ENCODE results near the gene NEDD8. TPM values are rescaled to one million over a fixed set of nuclear protein-coding genes. Genes with fewer than 3 reads are reported as not detected.

NEDD8 gene
- total RNA-seq, 2 donors from 2014 or later: 196 to 199 TPM

- peaks cover 6% of the 10 kb centered on the region for H3K36me3 Mint-ChIP-seq
- DNase-seq (ENCODE audit: low spot score): no peak
- H3K9me3 Mint-ChIP-seq: no peaks in the 10 kb centered on the region
- no peaks in the 10 kb centered on the region for H3K27me3 Mint-ChIP-seq
- no peak overlapping the region for H3K4me3 Mint-ChIP-seq
- no peak for ATAC-seq
- H3K4me1 Mint-ChIP-seq (ENCODE audit: low read depth in 2 of 2): peaks cover 0 to 11% of the 10 kb centered on the region in 2 donors
- no peak overlapping the region for H3K27ac Mint-ChIP-seq
Observed at GRCh38 chr14:24177041-24177825, 54.9 kb downstream of the NEDD8 start.

DNA sequence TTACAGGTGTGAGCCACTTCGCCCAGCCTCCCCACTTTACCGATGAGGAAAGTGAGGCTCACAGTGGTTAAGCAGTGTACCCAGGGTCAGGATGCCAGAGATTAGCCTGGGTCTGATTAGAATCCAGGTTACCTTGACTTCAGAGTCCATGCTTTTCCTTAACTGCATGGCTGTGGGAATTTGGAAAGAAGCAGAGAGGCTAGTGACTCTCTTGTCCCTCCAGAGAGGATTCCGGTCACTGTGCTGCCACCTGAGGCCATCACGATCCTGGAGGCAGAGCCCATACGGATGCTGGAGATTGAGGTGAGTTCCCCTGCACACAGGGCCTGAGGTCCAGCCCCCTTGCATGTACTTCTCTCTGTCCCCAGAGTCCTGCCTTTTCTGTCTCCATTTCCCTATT lies 55.6 kb downstream of the NEDD8 start:
- peaks cover 6% of the 10 kb centered on the region for H3K36me3 Mint-ChIP-seq
- H3K9me3 Mint-ChIP-seq: no peaks in the 10 kb centered on the region
- no peak overlapping the region for H3K27ac Mint-ChIP-seq

DNA sequence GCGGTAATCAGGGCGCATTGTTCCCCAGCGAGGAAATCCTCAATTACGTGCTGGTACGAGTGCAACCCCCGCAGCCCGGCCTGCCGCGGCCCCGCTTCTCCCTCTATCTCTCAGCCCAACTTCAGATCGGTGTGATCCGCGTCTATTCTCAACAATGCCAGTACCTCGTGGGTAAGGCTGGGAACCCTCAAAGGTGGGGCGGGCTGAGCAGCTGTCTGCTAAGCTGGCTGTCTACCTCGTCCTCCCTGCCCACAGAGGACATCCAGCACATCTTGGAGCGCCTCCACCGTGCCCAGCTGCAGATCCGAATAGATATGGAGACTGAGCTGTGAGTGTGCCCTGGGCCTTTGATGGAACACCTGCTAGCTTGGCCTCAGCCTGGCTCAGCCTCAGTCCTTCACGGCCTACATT lies 59.3 kb downstream of the NEDD8 start:
- Mint-ChIP-seq H3K36me3 (peaks cover 8% of the 10 kb centered on the region), H3K4me3 (peak overlapping the region; percentile 44)
- DNase-seq (ENCODE audit: low spot score): no peak

More for the DNA sequence above, 55.6 kb downstream of the NEDD8 start:
- Mint-ChIP-seq H3K4me1 (ENCODE audit: low read depth in 2 of 2) (peaks cover 1 to 15% of the 10 kb centered on the region in 2 donors), H3K4me3 (no peak overlapping the region), H3K27me3 (no peaks in the 10 kb centered on the region)
- DNase-seq (ENCODE audit: low spot score): no peak
- no peak for ATAC-seq

GRCh38 chr14:24172261-24172860 lies 59.8 kb downstream of the NEDD8 start:
- Mint-ChIP-seq H3K27me3 (no peaks in the 10 kb centered on the region), H3K9me3 (no peaks in the 10 kb centered on the region), H3K4me3 (peak overlapping the region; percentile 81), H3K4me1 (ENCODE audit: low read depth in 2 of 2) (peaks cover 18 to 20% of the 10 kb centered on the region in 2 donors), H3K36me3 (peaks cover 13% of the 10 kb centered on the region), H3K27ac (peak overlapping the region in 1 of 2 donors; percentile 56)
- DNase-seq (ENCODE audit: low spot score) (no peak), ATAC-seq (no peak)

More for the DNA sequence above, 59.3 kb downstream of the NEDD8 start:
- Mint-ChIP-seq H3K9me3 (no peaks in the 10 kb centered on the region), H3K4me1 (ENCODE audit: low read depth in 2 of 2) (peaks cover 13 to 16% of the 10 kb centered on the region in 2 donors), H3K27me3 (no peaks in the 10 kb centered on the region), H3K27ac (peak overlapping the region in 1 of 2 donors; percentile 56)
- no peak for ATAC-seq

DNA sequence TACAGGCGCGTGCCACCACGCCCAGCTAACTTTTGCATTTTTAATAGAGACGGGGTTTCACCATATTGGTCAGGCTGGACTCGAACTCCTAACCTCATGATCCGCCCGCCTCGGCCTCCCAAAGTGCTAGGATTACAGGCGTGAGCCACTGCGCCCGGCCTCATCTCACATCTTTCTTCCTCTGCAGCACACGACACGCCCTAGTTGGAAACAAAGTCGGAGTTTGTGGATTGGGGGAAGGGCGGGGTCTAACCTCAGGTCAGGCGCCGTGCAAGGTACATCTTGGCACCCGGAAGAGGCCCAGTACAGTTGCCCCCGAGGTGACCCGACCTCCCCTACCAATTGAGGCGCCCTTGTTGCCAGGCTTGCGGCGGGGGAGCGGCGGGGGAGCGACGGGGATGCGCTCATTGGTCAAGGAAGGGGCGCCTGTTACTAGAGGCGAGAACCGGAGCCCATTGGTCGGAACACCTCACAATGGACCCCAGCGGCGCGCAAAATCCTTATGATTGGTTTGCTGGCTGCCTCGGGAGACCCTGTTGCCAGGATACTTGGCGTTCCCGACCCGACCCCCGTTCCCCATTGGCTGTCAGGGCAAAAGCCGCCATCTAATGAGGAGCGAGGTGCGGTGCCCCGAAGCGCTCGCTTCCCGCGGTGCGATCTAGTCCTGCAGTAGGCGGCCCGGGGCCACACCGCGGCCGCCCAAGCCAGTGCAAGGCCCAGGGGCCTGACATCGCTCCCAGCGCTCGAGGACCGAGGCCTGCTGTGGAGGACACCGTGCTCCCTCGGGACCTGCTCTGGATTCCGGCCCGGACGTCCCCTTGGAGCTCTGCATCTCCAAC lies 60.5 kb downstream of the NEDD8 start, which contains the start of gene REC8:
TSS of gene REC8 (plus strand) at position 659 of the 839 bp plus-strand sequence. CDS start 473 bp downstream, outside the sequence.
- DNase-seq (ENCODE audit: low spot score) (peak; percentile 76), ATAC-seq (peak; percentile 83 to 86)
- Mint-ChIP-seq H3K4me1 (ENCODE audit: low read depth in 2 of 2) (peaks cover 19 to 21% of the 10 kb centered on the region in 2 donors), H3K27me3 (no peaks in the 10 kb centered on the region), H3K27ac (peak within 1 kb of the TSS; percentile 56 to 74), H3K4me3 (peak within 1 kb of the TSS; percentile 81), H3K36me3 (peaks cover 15% of the 10 kb centered on the region), H3K9me3 (no peaks in the 10 kb centered on the region)

GRCh38 chr14:24167469-24168114 lies 64.6 kb downstream of the NEDD8 start:
- DNase-seq (ENCODE audit: low spot score) (no peak), ATAC-seq (no peak)
- H3K27ac Mint-ChIP-seq: peak overlapping the region; percentile 52 to 71
- no peak overlapping the region for H3K4me3 Mint-ChIP-seq
- H3K27me3 Mint-ChIP-seq: no peaks in the 10 kb centered on the region
- peaks cover 27 to 44% of the 10 kb centered on the region in 2 donors for H3K4me1 Mint-ChIP-seq (ENCODE audit: low read depth in 2 of 2)
- no peaks in the 10 kb centered on the region for H3K9me3 Mint-ChIP-seq
- H3K36me3 Mint-ChIP-seq: peaks cover 24% of the 10 kb centered on the region

Other genes with a start within 250 kb of the NEDD8 start
- 10 to 100 TPM; 13.7 to 16.5 TPM for gene DHRS4L2, start 243.4 kb downstream of the NEDD8 start, total RNA-seq
- under 1 TPM; 0.10 to 0.50 TPM for gene CARMIL3, start 180.4 kb downstream of the NEDD8 start, total RNA-seq
- not detected for gene CPNE6, start 160.8 kb downstream of the NEDD8 start, total RNA-seq
- gene PCK2, start 138.1 kb downstream of the NEDD8 start, total RNA-seq: 10 to 100 TPM; 30.4 to 68.3 TPM
- gene DCAF11, start 117.6 kb downstream of the NEDD8 start, total RNA-seq: 10 to 100 TPM; 87.4 to 96.1 TPM
- gene NRL, start 117.4 kb downstream of the NEDD8 start, total RNA-seq: 1 to 10 TPM; 1.8 to 2.2 TPM
- gene FITM1, start 101.7 kb downstream of the NEDD8 start, total RNA-seq: 1 to 10 TPM in 1 of 2 donors, under 1 TPM in 1; 0.67 to 1.8 TPM
- 100 to 1,000 TPM; 237 to 406 TPM for gene PSME1, start 96.2 kb downstream of the NEDD8 start, total RNA-seq
- 10 to 100 TPM; 28.7 to 37.5 TPM for gene EMC9, start 90.8 kb downstream of the NEDD8 start, total RNA-seq
- gene PSME2, start 85.8 kb downstream of the NEDD8 start, total RNA-seq: 100 to 1,000 TPM; 600 to 673 TPM
- 100 to 1,000 TPM; 115 to 170 TPM for gene RNF31, start 84.9 kb downstream of the NEDD8 start, total RNA-seq
- gene IRF9, start 71.1 kb downstream of the NEDD8 start, total RNA-seq: 100 to 1,000 TPM; 135 to 227 TPM
- gene REC8, start 60.3 kb downstream of the NEDD8 start, total RNA-seq: 10 to 100 TPM; 52.1 to 85.9 TPM
- 100 to 1,000 TPM in 1 of 2 donors, 10 to 100 TPM in 1; 52.8 to 145 TPM for gene IPO4, start 43.6 kb downstream of the NEDD8 start, total RNA-seq
- 10 to 100 TPM; 27.6 to 30.2 TPM for gene TM9SF1, start 36.9 kb downstream of the NEDD8 start, total RNA-seq
- under 1 TPM in 1 of 2 donors, not detected in 1; 0.95 TPM for gene TSSK4, start 26.7 kb downstream of the NEDD8 start, total RNA-seq
- gene CHMP4A, start 18.9 kb downstream of the NEDD8 start, total RNA-seq: 10 to 100 TPM; 66.2 to 95.0 TPM
- gene MDP1, start 16.3 kb downstream of the NEDD8 start, total RNA-seq: 10 to 100 TPM in 1 of 2 donors, 1 to 10 TPM in 1; 9.1 to 11.3 TPM
- 10 to 100 TPM; 40.5 to 54.5 TPM for gene GMPR2, start 562 bp upstream of the NEDD8 start, total RNA-seq
- 100 to 1,000 TPM in 1 of 2 donors, 10 to 100 TPM in 1; 77.7 to 103 TPM for gene TINF2, start 10.3 kb upstream of the NEDD8 start, total RNA-seq
- gene TGM1, start 30.8 kb upstream of the NEDD8 start, total RNA-seq: 1 to 10 TPM; 2.5 to 8.7 TPM
- gene RABGGTA, start 39.2 kb upstream of the NEDD8 start, total RNA-seq: 10 to 100 TPM; 37.6 to 47.5 TPM
- 10 to 100 TPM; 15.6 to 17.4 TPM for gene DHRS1, start 67.4 kb upstream of the NEDD8 start, total RNA-seq
- gene NOP9, start 67.5 kb upstream of the NEDD8 start, total RNA-seq: 10 to 100 TPM; 38.5 to 59.0 TPM
- 10 to 100 TPM in 1 of 2 donors, 1 to 10 TPM in 1; 6.8 to 20.2 TPM for gene CIDEB, start 75.6 kb upstream of the NEDD8 start, total RNA-seq
- 10 to 100 TPM; 13.7 to 27.1 TPM for gene LTB4R2, start 77.8 kb upstream of the NEDD8 start, total RNA-seq
- 10 to 100 TPM; 13.2 to 37.3 TPM for gene LTB4R, start 79.1 kb upstream of the NEDD8 start, total RNA-seq
- 1 to 10 TPM; 1.0 to 1.9 TPM for gene ADCY4, start 102.7 kb upstream of the NEDD8 start, total RNA-seq
- gene RIPK3, start 107.6 kb upstream of the NEDD8 start, total RNA-seq: 10 to 100 TPM; 12.5 to 15.5 TPM
- not detected for gene NFATC4, start 135.8 kb upstream of the NEDD8 start, total RNA-seq
- gene NYNRIN, start 166.6 kb upstream of the NEDD8 start, total RNA-seq: under 1 TPM in 1 of 2 donors, not detected in 1; 0.11 TPM
- 10 to 100 TPM in 1 of 2 donors, 1 to 10 TPM in 1; 5.3 to 10.9 TPM for gene CBLN3, start 197.3 kb upstream of the NEDD8 start, total RNA-seq
- 10 to 100 TPM; 61.7 to 65.3 TPM for gene KHNYN, start 197.6 kb upstream of the NEDD8 start, total RNA-seq
- gene SDR39U1, start 210.4 kb upstream of the NEDD8 start, total RNA-seq: 10 to 100 TPM; 33.2 to 50.7 TPM